HEK293 (cell line): Measurements from ENCODE around the gene SOX6.

Source experiments
- BCL11B ChIP-seq: fragments of 450-650 bp; formaldehyde crosslinking; IDR thresholded peaks from 2 replicates; pipeline ENCODE4 v1.5.1; 2016; ENCODE audit warnings: low read depth, missing biosample characterization, missing genetic modification characterization
- CTCF ChIP-seq: fragments of 450-650 bp; formaldehyde crosslinking; IDR thresholded peaks from 2 replicates; pipeline ENCODE4 v1.5.1; 2016; ENCODE audit warnings: missing biosample characterization, missing genetic modification characterization
- ELK4 ChIP-seq: IDR thresholded peaks from 2 replicates; pipeline ENCODE4 v1.6.1; 2011; ENCODE audit warnings: mild to moderate bottlenecking, low read depth, low read length, borderline replicate concordance
- KLF17 ChIP-seq: fragments of 450-650 bp; formaldehyde crosslinking; IDR thresholded peaks from 2 replicates; pipeline ENCODE4 v1.5.1; 2016; ENCODE audit warnings: missing biosample characterization, missing genetic modification characterization
- PRDM4 ChIP-seq: fragments of 450-650 bp; formaldehyde crosslinking; IDR thresholded peaks from 2 replicates; pipeline ENCODE4 v1.5.1; 2017; ENCODE audit warnings: missing biosample characterization, missing genetic modification characterization
- REPIN1 ChIP-seq: fragments of 450-650 bp; formaldehyde crosslinking; IDR thresholded peaks from 2 replicates; pipeline ENCODE4 v1.5.1; 2017; ENCODE audit warnings: missing biosample characterization, missing genetic modification characterization, low read depth
- ZBTB17 ChIP-seq: fragments of 450-650 bp; formaldehyde crosslinking; IDR thresholded peaks from 2 replicates; pipeline ENCODE4 v1.5.1; 2016; ENCODE audit warnings: missing biosample characterization, missing genetic modification characterization
- ZBTB21 ChIP-seq: fragments of 450-650 bp; formaldehyde crosslinking; IDR thresholded peaks from 2 replicates; pipeline ENCODE4 v1.5.1; 2017; ENCODE audit warnings: missing biosample characterization, missing genetic modification characterization
- ZBTB6 ChIP-seq: fragments of 450-650 bp; formaldehyde crosslinking; IDR thresholded peaks from 2 replicates; pipeline ENCODE4 v1.5.1; 2017; ENCODE audit warnings: missing biosample characterization, missing genetic modification characterization
- ZNF121 ChIP-seq: fragments of 450-650 bp; formaldehyde crosslinking; IDR thresholded peaks from 2 replicates; pipeline ENCODE4 v1.5.1; 2016; ENCODE audit warnings: missing biosample characterization, missing genetic modification characterization
- ZNF37A ChIP-seq: fragments of 450-650 bp; IDR thresholded peaks from 2 replicates; pipeline ENCODE4 v1.5.1; 2018; ENCODE audit warnings: missing biosample characterization, missing genetic modification characterization
- ZNF571 ChIP-seq: fragments of 450-650 bp; formaldehyde crosslinking; IDR thresholded peaks from 2 replicates; pipeline ENCODE4 v1.5.0; 2017; ENCODE audit warnings: missing biosample characterization, missing genetic modification characterization
- ZNF654 ChIP-seq: fragments of 450-650 bp; formaldehyde crosslinking; IDR thresholded peaks from 2 replicates; pipeline ENCODE4 v1.5.1; 2016; ENCODE audit warnings: low read depth, missing biosample characterization, missing genetic modification characterization
- ZNF843 ChIP-seq: fragments of 450-650 bp; formaldehyde crosslinking; IDR thresholded peaks from 2 replicates; pipeline ENCODE4 v1.5.1; 2016; ENCODE audit warnings: missing biosample characterization, missing genetic modification characterization

GRCh38 chr11:16167706-16168487 lies 188.4 kb downstream of the SOX6 start:
- TF ChIP-seq ZNF654 (no peak), CTCF (tag by site-specific recombination) (no peak), ZNF37A (tag by site-specific recombination) (no peak), KLF17 (tag by site-specific recombination) (no peak), ZBTB6 (tag by site-specific recombination) (no peak), ZNF571 (tag by site-specific recombination) (no peak), PRDM4 (tag by site-specific recombination) (no peak), BCL11B (tag by site-specific recombination) (no peak), ELK4 (no peak), REPIN1 (tag by site-specific recombination) (no peak), ZBTB21 (tag by site-specific recombination) (no peak), ZBTB17 (tag by site-specific recombination) (no peak), ZNF843 (tag by site-specific recombination) (no peak), ZNF121 (tag by site-specific recombination) (no peak)
